WERI-Rb-1 (cell line): Measurements from ENCODE around the gene FXYD4.
"Not testable (repeated sequence)": the region's sequence is repeated elsewhere in the genome, so short reads cannot be mapped to it uniquely, and the experiment has no call there.

Source experiments
- DNase-seq: peaks from one replicate; pipeline ENCODE4 v3.0.0-alpha.2; 2020
- H3K27ac ChIP-seq: fragments of 250-450 bp; sonication (Bioruptor Pico); 2 replicates; pipeline ENCODE4 v1.5.1; 2020; ENCODE audit warnings: mild to moderate bottlenecking, moderate library complexity
- H3K27me3 ChIP-seq: fragments of 250-450 bp; sonication (Bioruptor Pico); 2 replicates; pipeline ENCODE4 v1.5.1; 2021; ENCODE audit warnings: mild to moderate bottlenecking, low read depth, moderate library complexity; ENCODE audit not compliant: insufficient read depth, severe bottlenecking
- H3K36me3 ChIP-seq: fragments of 250-450 bp; sonication (Bioruptor Pico); 2 replicates; pipeline ENCODE4 v1.5.1; 2020; ENCODE audit warnings: mild to moderate bottlenecking, moderate library complexity
- H3K4me3 ChIP-seq: 2 replicates; pipeline ENCODE4 v1.5.1; 2011; ENCODE audit warnings: low read depth, mild to moderate bottlenecking, control low read depth, low read length
- H3K9me3 ChIP-seq: fragments of 250-450 bp; sonication (Bioruptor Pico); 2 replicates; pipeline ENCODE4 v1.5.1; 2021; ENCODE audit warnings: mild to moderate bottlenecking, moderate library complexity; ENCODE audit not compliant: severe bottlenecking
- CTCF ChIP-seq: IDR thresholded peaks from 2 replicates; pipeline ENCODE4 v1.5.1; 2011; ENCODE audit warnings: low read depth, mild to moderate bottlenecking, control low read depth, inconsistent platforms, low read length

The FXYD4 gene

GRCh38 chr10:43327986-43328385 lies 43.5 kb upstream of the FXYD4 start:
- no peaks in the 10 kb centered on the region for H3K27me3 ChIP-seq
- DNase-seq: no peak
- H3K4me3 ChIP-seq: no peak overlapping the region
- peaks cover 3% of the 10 kb centered on the region for H3K9me3 ChIP-seq
- no peaks in the 10 kb centered on the region for H3K36me3 ChIP-seq
- TF ChIP-seq CTCF: no peak
- H3K27ac ChIP-seq: no peak overlapping the region

- H3K27ac ChIP-seq, H3K4me3 ChIP-seq, H3K9me3 ChIP-seq, H3K36me3 ChIP-seq, DNase-seq, H3K27me3 ChIP-seq: not testable (repeated sequence)
Measured at GRCh38 chr10:43328810-43329209, 42.6 kb upstream of the FXYD4 start.

- H3K27ac ChIP-seq, H3K4me3 ChIP-seq, DNase-seq, H3K9me3 ChIP-seq, H3K36me3 ChIP-seq, H3K27me3 ChIP-seq: not testable (repeated sequence)
Measured at GRCh38 chr10:43329246-43329885, 42.1 kb upstream of the FXYD4 start.

GRCh38 chr10:43330049-43330823 lies 41.2 kb upstream of the FXYD4 start:
- not testable (repeated sequence) for H3K27ac ChIP-seq, H3K9me3 ChIP-seq, DNase-seq, H3K27me3 ChIP-seq, H3K36me3 ChIP-seq, H3K4me3 ChIP-seq

GRCh38 chr10:43330824-43331127 lies 40.7 kb upstream of the FXYD4 start:
- not testable (repeated sequence) for DNase-seq, H3K27ac ChIP-seq, H3K4me3 ChIP-seq, H3K27me3 ChIP-seq, H3K36me3 ChIP-seq, H3K9me3 ChIP-seq

GRCh38 chr10:43333653-43334052 lies 37.8 kb upstream of the FXYD4 start:
- no peak for TF ChIP-seq CTCF
- H3K27ac ChIP-seq: no peak overlapping the region
- peaks cover 3% of the 10 kb centered on the region for H3K9me3 ChIP-seq
- no peaks in the 10 kb centered on the region for H3K36me3 ChIP-seq
- H3K4me3 ChIP-seq: no peak overlapping the region
- no peaks in the 10 kb centered on the region for H3K27me3 ChIP-seq
- no peak for DNase-seq

- no peak for TF ChIP-seq CTCF
- H3K27ac ChIP-seq: no peak overlapping the region
- no peak for DNase-seq
- H3K27me3 ChIP-seq: no peaks in the 10 kb centered on the region
- no peak overlapping the region for H3K4me3 ChIP-seq
- no peaks in the 10 kb centered on the region for H3K36me3 ChIP-seq
- no peaks in the 10 kb centered on the region for H3K9me3 ChIP-seq
Measured at GRCh38 chr10:43336061-43336460, 35.4 kb upstream of the FXYD4 start.
